PC-3 (cell line): ENCODE results near the gene TMEM232.

Experiments
- EZH2 ChIP-seq: fragments of 300-600 bp; sonication (generic); IDR thresholded peaks from one replicate; pipeline ENCODE4 v1.6.1; 2017; ENCODE audit warnings: antibody characterized with exemption, mild to moderate bottlenecking, low read length; ENCODE audit not compliant: unreplicated experiment
- TF ChIP-seq, protein P1 (sequence below): fragments of 300-600 bp; sonication (generic); conservative IDR thresholded peaks from 2 replicates; pipeline ENCODE4 v1.5.1; 2017; ENCODE audit warnings: antibody characterized with exemption, low read depth, mild to moderate bottlenecking, low read length

DNA sequence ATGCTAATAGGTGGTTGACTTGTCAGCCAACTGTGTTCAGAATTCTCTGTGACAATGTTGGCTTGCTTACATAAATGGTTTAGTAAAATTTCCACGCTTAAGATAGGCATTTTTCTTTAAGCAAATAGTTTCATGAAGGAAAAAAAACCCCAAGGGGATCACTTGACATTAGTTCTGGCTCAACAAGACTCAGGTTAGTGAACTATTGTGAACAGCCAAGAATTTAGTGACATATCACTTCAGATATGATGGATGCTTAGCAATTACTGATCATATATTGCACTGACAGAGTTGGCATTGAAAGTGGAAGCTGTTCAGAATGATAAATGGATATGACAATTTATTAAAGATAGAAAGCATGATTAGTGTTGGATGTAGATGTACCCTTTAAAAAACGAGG, 218.5 kb downstream of the TMEM232 start:
- TF ChIP-seq, protein P1, sequence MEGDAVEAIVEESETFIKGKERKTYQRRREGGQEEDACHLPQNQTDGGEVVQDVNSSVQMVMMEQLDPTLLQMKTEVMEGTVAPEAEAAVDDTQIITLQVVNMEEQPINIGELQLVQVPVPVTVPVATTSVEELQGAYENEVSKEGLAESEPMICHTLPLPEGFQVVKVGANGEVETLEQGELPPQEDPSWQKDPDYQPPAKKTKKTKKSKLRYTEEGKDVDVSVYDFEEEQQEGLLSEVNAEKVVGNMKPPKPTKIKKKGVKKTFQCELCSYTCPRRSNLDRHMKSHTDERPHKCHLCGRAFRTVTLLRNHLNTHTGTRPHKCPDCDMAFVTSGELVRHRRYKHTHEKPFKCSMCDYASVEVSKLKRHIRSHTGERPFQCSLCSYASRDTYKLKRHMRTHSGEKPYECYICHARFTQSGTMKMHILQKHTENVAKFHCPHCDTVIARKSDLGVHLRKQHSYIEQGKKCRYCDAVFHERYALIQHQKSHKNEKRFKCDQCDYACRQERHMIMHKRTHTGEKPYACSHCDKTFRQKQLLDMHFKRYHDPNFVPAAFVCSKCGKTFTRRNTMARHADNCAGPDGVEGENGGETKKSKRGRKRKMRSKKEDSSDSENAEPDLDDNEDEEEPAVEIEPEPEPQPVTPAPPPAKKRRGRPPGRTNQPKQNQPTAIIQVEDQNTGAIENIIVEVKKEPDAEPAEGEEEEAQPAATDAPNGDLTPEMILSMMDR = no peak
- TF ChIP-seq EZH2 = no peak
